ENCODE data around the gene LFNG. TPM values are rescaled to one million over a fixed set of nuclear protein-coding genes. Genes with fewer than 3 reads are reported as not detected.
A peak's percentile ranks its signal among the peaks of the same experiment; 100 is the strongest.

The LFNG gene
- total and polyA plus RNA-seq, 2 of the 13 experiments (the other 11 are each of a cell fraction or from before 2014, with no cell fraction given) = 0.44 to 1.5 TPM

- peak; percentile 98 for ATAC-seq
- in situ Hi-C loops (cut with HindIII; ENCODE audit: extremely low pct_ligation_motif_present, low pct_unique_long_range_greater_than_20kb) (loop anchor here (5.0 to 10.0 kb wide), 2 partner anchors 78 to 100 kb away; no protein-coding TSS in a partner anchor), intact Hi-C loops (cut with micrococcal nuclease; ENCODE audit: unreplicated experiment) (loop anchor here (1.0 to 10.0 kb wide), 4 partner anchors 70 to 114 kb away; partner anchors contain the start of gene GRIFIN)
- H3K36me3 ChIP-seq (replicated peaks in 1 of 2; ENCODE audit: control insufficient read depth in 1 of 2, insufficient read depth in 2 of 2, low read length in 2 of 2) = no peaks in the 10 kb centered on the region
- H4K20me1 ChIP-seq (ENCODE audit: insufficient read depth, low read length) = no peaks in the 10 kb centered on the region
- CTCF ChIA-PET (ENCODE audit: low intra/inter-chr PET ratio, low total read pairs) = interaction anchor here (1.2 to 1.5 kb wide), 3 partner anchors 96 to 143 kb away, joined by 3 to 7 read pairs (median 5); no protein-coding TSS in a partner anchor
- POLR2A ChIA-PET = no interaction called here
- no TSS peak for BruUV-seq (replicated peaks)
- peak overlapping the region; percentile 14 to 55 (median 26); a peak in 4 of 6 replicates for H3K4me3 ChIP-seq (replicated peaks in 1 of 3; ENCODE audit: insufficient read depth in 1 of 3, low read depth in 2 of 3, low read length in 3 of 3)
- H3K9me3 ChIP-seq (ENCODE audit: low read length) = no peaks in the 10 kb centered on the region
- peak overlapping the region; percentile 81 for H3K4me2 ChIP-seq (ENCODE audit: low read depth, low read length)
- H2AFZ ChIP-seq (ENCODE audit: low read length) = no peak overlapping the region
- H3K27ac ChIP-seq (ENCODE audit: extremely low read length, insufficient read depth, low read length) = no peak overlapping the region
- peak; percentile 56 for DNase-seq (ENCODE audit: low spot score)
- peak; percentile 96 for FAIRE-seq
- 42% methylated on average over 8 of the region's 28 CpGs for WGBS (ENCODE audit: low lambda C conversion rate)
- H3K79me2 ChIP-seq (ENCODE audit: insufficient read depth, low read length) = no peaks in the 10 kb centered on the region
- H3K27me3 ChIP-seq (ENCODE audit: control insufficient read depth in 1 of 2, insufficient read depth in 2 of 2, low read length in 2 of 2) = no peaks in the 10 kb centered on the region
- H3K9ac ChIP-seq (ENCODE audit: insufficient read depth, low read depth, low read length) = no peak overlapping the region
- peaks cover 19% of the 10 kb centered on the region for H3K4me1 ChIP-seq (ENCODE audit: insufficient read depth, low read length)
- no peak for TF ChIP-seq SETDB1 (CRISPR knock-in tag; IDR thresholded peaks at IDR 0.05; ENCODE audit: borderline replicate concordance)
- 0 out of 2 replicates have a peak, but pooled peaks have one; percentile 19 for TF ChIP-seq ZNF317 (CRISPR knock-in tag; IDR thresholded peaks at IDR 0.05)
- TF ChIP-seq ZNF101 (CRISPR knock-in tag; IDR thresholded peaks at IDR 0.05; ENCODE audit: borderline replicate concordance, low read depth) = no peak
- no peak for TF ChIP-seq IRX3 (CRISPR knock-in tag; IDR thresholded peaks at IDR 0.05; ENCODE audit: borderline replicate concordance, low read depth)
- TF ChIP-seq ZBTB39 (CRISPR knock-in tag; IDR thresholded peaks at IDR 0.05) = no peak
- no peak for TF ChIP-seq ZNF138 (CRISPR knock-in tag; IDR thresholded peaks at IDR 0.05; ENCODE audit: low read depth)
- TF ChIP-seq ZNF33B (CRISPR knock-in tag; IDR thresholded peaks at IDR 0.05) = peak; percentile 71; the same call in 1 of the 2 replicates
- TF ChIP-seq ZNF768 (CRISPR knock-in tag; IDR thresholded peaks at IDR 0.05) = no peak
- peak; percentile 85 for TF ChIP-seq CTCF (CRISPR knock-in tag; IDR thresholded peaks at IDR 0.05)
- peak; percentile 30; the same call in 1 of the 2 replicates for TF ChIP-seq UBTF (CRISPR knock-in tag; IDR thresholded peaks at IDR 0.05)
- TF ChIP-seq THAP11 (CRISPR knock-in tag; IDR thresholded peaks at IDR 0.05) = peak; percentile 3; the same call in 1 of the 2 replicates
- TF ChIP-seq SRF (IDR thresholded peaks at IDR 0.05; ENCODE audit: low read depth, low read length) = no peak
- no peak for TF ChIP-seq ZNF552 (CRISPR knock-in tag; IDR thresholded peaks at IDR 0.05; ENCODE audit: borderline replicate concordance)
- no peak for TF ChIP-seq ZNF124 (CRISPR knock-in tag; IDR thresholded peaks at IDR 0.05)
- TF ChIP-seq SATB2 (CRISPR knock-in tag; IDR thresholded peaks at IDR 0.05) = no peak
- 0 out of 2 replicates have a peak, but pooled peaks have one; percentile 17 for TF ChIP-seq KAT8 (CRISPR knock-in tag; IDR thresholded peaks at IDR 0.05)
Measured at GRCh38 chr7:2566890-2567678, 47.5 kb downstream of the LFNG start.

Measured in HepG2 (cell line).